ENCODE data around the gene PITHD1.

PITHD1 gene

DNA sequence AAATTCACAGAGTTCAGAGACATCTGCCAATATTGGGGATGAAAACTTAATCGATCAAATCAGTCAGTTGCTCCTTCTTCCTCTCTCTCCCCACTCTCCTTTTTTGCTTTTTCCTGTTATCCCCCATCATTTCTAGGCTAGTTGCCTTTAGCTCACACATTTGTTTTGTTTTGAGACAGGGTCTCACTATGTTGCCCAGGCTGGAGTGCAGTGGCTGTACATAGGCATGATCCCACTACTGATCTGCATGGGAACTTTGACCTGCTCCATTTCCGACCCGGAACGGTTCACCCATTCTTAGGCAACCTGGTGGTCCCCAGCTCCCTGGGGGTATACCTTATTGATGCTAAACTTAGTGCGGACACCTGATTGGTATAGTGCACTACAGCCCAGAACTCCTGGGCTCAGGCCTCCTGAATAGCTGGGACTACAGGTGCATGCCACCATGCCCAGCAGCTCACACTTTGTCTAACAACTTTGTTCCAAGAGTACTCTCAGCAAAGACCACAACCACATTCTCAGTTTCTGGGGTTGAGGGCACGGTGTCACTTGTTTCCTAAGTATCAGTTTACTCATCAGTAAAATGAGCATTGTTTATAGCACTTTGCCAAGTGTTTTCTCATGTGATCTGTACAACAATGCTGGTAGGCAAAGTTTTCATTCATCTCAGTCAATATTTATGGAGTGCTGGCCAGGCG is 41.6 kb upstream of the PITHD1 start:
- H3K4me1 ChIP-seq (ENCODE audit: insufficient read depth, low read length, poor library complexity, severe bottlenecking) = no peaks in the 10 kb centered on the region
- no peak overlapping the region for H3K4me3 ChIP-seq (ENCODE audit: low read length, poor library complexity, severe bottlenecking)
- H4K20me1 ChIP-seq (ENCODE audit: insufficient read depth, low read length, poor library complexity, severe bottlenecking) = no peaks in the 10 kb centered on the region
- no peaks in the 10 kb centered on the region for H3F3A ChIP-seq (ENCODE audit: low read depth)
- TF ChIP-seq, protein P1, sequence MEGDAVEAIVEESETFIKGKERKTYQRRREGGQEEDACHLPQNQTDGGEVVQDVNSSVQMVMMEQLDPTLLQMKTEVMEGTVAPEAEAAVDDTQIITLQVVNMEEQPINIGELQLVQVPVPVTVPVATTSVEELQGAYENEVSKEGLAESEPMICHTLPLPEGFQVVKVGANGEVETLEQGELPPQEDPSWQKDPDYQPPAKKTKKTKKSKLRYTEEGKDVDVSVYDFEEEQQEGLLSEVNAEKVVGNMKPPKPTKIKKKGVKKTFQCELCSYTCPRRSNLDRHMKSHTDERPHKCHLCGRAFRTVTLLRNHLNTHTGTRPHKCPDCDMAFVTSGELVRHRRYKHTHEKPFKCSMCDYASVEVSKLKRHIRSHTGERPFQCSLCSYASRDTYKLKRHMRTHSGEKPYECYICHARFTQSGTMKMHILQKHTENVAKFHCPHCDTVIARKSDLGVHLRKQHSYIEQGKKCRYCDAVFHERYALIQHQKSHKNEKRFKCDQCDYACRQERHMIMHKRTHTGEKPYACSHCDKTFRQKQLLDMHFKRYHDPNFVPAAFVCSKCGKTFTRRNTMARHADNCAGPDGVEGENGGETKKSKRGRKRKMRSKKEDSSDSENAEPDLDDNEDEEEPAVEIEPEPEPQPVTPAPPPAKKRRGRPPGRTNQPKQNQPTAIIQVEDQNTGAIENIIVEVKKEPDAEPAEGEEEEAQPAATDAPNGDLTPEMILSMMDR (conservative IDR thresholded peaks at IDR 0.05; ENCODE audit: low read length) = no peak
- no peak for TF ChIP-seq EZH2phosphoT487 (IDR thresholded peaks at IDR 0.05; ENCODE audit: borderline replicate concordance)
- no peak overlapping the region for H3K4me2 ChIP-seq (ENCODE audit: low read depth, low read length, poor library complexity, severe bottlenecking)
- H3K9ac ChIP-seq (ENCODE audit: low read depth, low read length, poor library complexity, severe bottlenecking) = no peak overlapping the region
- H2AFZ ChIP-seq (ENCODE audit: low read length) = no peak overlapping the region
- no peaks in the 10 kb centered on the region for H3K9me3 ChIP-seq (ENCODE audit: insufficient read depth, low read depth, low read length)
- no peaks in the 10 kb centered on the region for H3K9me2 ChIP-seq (replicated peaks; ENCODE audit: low read depth, low read length)
- no peaks in the 10 kb centered on the region for H3K79me2 ChIP-seq (ENCODE audit: insufficient read depth, low read length)
- no peaks in the 10 kb centered on the region for H3K27me3 ChIP-seq (ENCODE audit: insufficient read depth, low read length, poor library complexity, severe bottlenecking)
- no peaks in the 10 kb centered on the region for H3K36me3 ChIP-seq (ENCODE audit: insufficient read depth, low read length)

GRCh38 chr1:23741609-23742008 is 36.6 kb upstream of the PITHD1 start:
- H3K9ac ChIP-seq (ENCODE audit: low read depth, low read length, poor library complexity, severe bottlenecking) = no peak overlapping the region
- no peak for TF ChIP-seq EZH2phosphoT487 (IDR thresholded peaks at IDR 0.05; ENCODE audit: borderline replicate concordance)
- TF ChIP-seq, protein P1 (conservative IDR thresholded peaks at IDR 0.05; ENCODE audit: low read length) = no peak
- no peaks in the 10 kb centered on the region for H3K36me3 ChIP-seq (ENCODE audit: insufficient read depth, low read length)
- H3K4me3 ChIP-seq (ENCODE audit: low read length, poor library complexity, severe bottlenecking) = no peak overlapping the region
- no peaks in the 10 kb centered on the region for H3K27me3 ChIP-seq (ENCODE audit: insufficient read depth, low read length, poor library complexity, severe bottlenecking)
- H3K4me1 ChIP-seq (ENCODE audit: insufficient read depth, low read length, poor library complexity, severe bottlenecking) = peaks cover 20% of the 10 kb centered on the region
- H3K4me2 ChIP-seq (ENCODE audit: low read depth, low read length, poor library complexity, severe bottlenecking) = no peak overlapping the region
- H3K9me3 ChIP-seq (ENCODE audit: insufficient read depth, low read depth, low read length) = no peaks in the 10 kb centered on the region
- H3F3A ChIP-seq (ENCODE audit: low read depth) = no peaks in the 10 kb centered on the region
- peaks cover 32% of the 10 kb centered on the region for H3K79me2 ChIP-seq (ENCODE audit: insufficient read depth, low read length)
- H2AFZ ChIP-seq (ENCODE audit: low read length) = no peak overlapping the region
- no peaks in the 10 kb centered on the region for H3K9me2 ChIP-seq (replicated peaks; ENCODE audit: low read depth, low read length)
- H4K20me1 ChIP-seq (ENCODE audit: insufficient read depth, low read length, poor library complexity, severe bottlenecking) = peaks cover 32% of the 10 kb centered on the region

- TF ChIP-seq EZH2phosphoT487 (IDR thresholded peaks at IDR 0.05; ENCODE audit: borderline replicate concordance) = no peak
- TF ChIP-seq, protein P1 (conservative IDR thresholded peaks at IDR 0.05; ENCODE audit: low read length) = no peak
- Histone ChIP-seq H3K4me2 (ENCODE audit: low read depth, low read length, poor library complexity, severe bottlenecking) (peak overlapping the region; percentile 97), H3K9ac (ENCODE audit: low read depth, low read length, poor library complexity, severe bottlenecking) (peak overlapping the region; percentile 86)
These were observed 35.4 kb upstream of the PITHD1 start for GRCh38 chr1:23742670-23743286.

More at GRCh38 chr1:23742670-23743286, 35.4 kb upstream of the PITHD1 start:
- H3F3A ChIP-seq (ENCODE audit: low read depth) = no peaks in the 10 kb centered on the region
- no peaks in the 10 kb centered on the region for H3K9me2 ChIP-seq (replicated peaks; ENCODE audit: low read depth, low read length)
- H3K27me3 ChIP-seq (ENCODE audit: insufficient read depth, low read length, poor library complexity, severe bottlenecking) = no peaks in the 10 kb centered on the region
- peak overlapping the region; percentile 91 for H2AFZ ChIP-seq (ENCODE audit: low read length)
- peaks cover 44% of the 10 kb centered on the region for H3K79me2 ChIP-seq (ENCODE audit: insufficient read depth, low read length)
- H3K36me3 ChIP-seq (ENCODE audit: insufficient read depth, low read length) = no peaks in the 10 kb centered on the region
- peaks cover 42% of the 10 kb centered on the region for H4K20me1 ChIP-seq (ENCODE audit: insufficient read depth, low read length, poor library complexity, severe bottlenecking)
- peaks cover 28% of the 10 kb centered on the region for H3K4me1 ChIP-seq (ENCODE audit: insufficient read depth, low read length, poor library complexity, severe bottlenecking)
- H3K9me3 ChIP-seq (ENCODE audit: insufficient read depth, low read depth, low read length) = no peaks in the 10 kb centered on the region
- peak overlapping the region; percentile 89 for H3K4me3 ChIP-seq (ENCODE audit: low read length, poor library complexity, severe bottlenecking)
